Gastroesophageal sphincter (tissue), 4 donors: ENCODE data around the gene LMNTD2. TPM values are rescaled to one million over a fixed set of nuclear protein-coding genes. Genes with fewer than 3 reads are reported as not detected.

ENCODE experiments used
- ATAC-seq: fragments of 150-250 bp; one replicate; pipeline ENCODE4 v1.9.1; 2016; ENCODE audit warnings: mild to moderate bottlenecking, moderate library complexity
- H3K27ac ChIP-seq, 4 donors: fragments of 200-600 bp; sonication (generic) in 3 of 4; 1 replicate in 3 of 4; 2 replicates in 1 of 4; pipeline ENCODE4 v1.5.1; 2016 to 2019
- H3K27me3 ChIP-seq: fragments of 200-600 bp; sonication (generic); one replicate; pipeline ENCODE4 v1.5.1; 2019
- H3K36me3 ChIP-seq, 2 donors: fragments of 200-600 bp; sonication (generic); one replicate each; pipeline ENCODE4 v1.5.1; 2019; ENCODE audit warnings: control low read depth in 1 of 2
- H3K4me1 ChIP-seq, 3 donors: fragments of 200-600 bp; sonication (generic); 1 replicate in 2 of 3; 2 replicates in 1 of 3; pipeline ENCODE4 v1.5.1; 2016 to 2019; ENCODE audit warnings: control low read depth in 2 of 3
- H3K4me3 ChIP-seq, 2 donors: fragments of 200-600 bp; sonication (generic); one replicate each; pipeline ENCODE4 v1.5.1; 2019; ENCODE audit warnings: mild to moderate bottlenecking in 1 of 2, moderate library complexity in 1 of 2
- H3K9me3 ChIP-seq, 3 donors: fragments of 200-600 bp; sonication (generic); one replicate each; pipeline ENCODE4 v1.5.1; 2017 to 2019; ENCODE audit warnings: control low read depth in 2 of 3
- EP300 ChIP-seq: sonication (generic); formaldehyde crosslinking; IDR thresholded peaks from one replicate; pipeline ENCODE4 v1.6.1; 2017; ENCODE audit warnings: antibody characterized with exemption, mild to moderate bottlenecking
- POLR2A ChIP-seq, 2 donors: fragments of 450-650 bp; IDR thresholded peaks; one replicate each; pipeline ENCODE4 v1.6.1; 2017; ENCODE audit warnings: antibody characterized with exemption in 2 of 2, mild to moderate bottlenecking in 2 of 2, moderate library complexity in 1 of 2
- POLR2AphosphoS5 ChIP-seq: sonication (generic); formaldehyde crosslinking; IDR thresholded peaks from one replicate; pipeline ENCODE4 v1.6.1; 2017; ENCODE audit warnings: antibody characterized with exemption
- WGBS, 2 donors: methylation state at CpG; one replicate each; pipeline ENCODE4 v1.1.5; 2018; ENCODE audit warnings: low coverage in 1 of 2; 5-methylcytosine and 5-hydroxymethylcytosine counted together
- total RNA-seq, 4 donors: library from RNA; depleted of rRNA; stranded (reverse); fragments of >200 nt; gene quantifications; one replicate each; pipeline ENCODE4 v1.1.0, GENCODE V29; 2016
- TF ChIP-seq, protein P1 (sequence below), 4 experiments: fragments of 200-600 bp in 2 of 4; fragments of 450-650 bp in 2 of 4; sonication (generic) in 1 of 4; IDR thresholded peaks; one replicate each; pipeline ENCODE4 v1.5.1; 2017 to 2019; ENCODE audit warnings: antibody characterized with exemption in 4 of 4, mild to moderate bottlenecking in 2 of 4, moderate library complexity in 2 of 4

The LMNTD2 gene
- total RNA-seq, 4 donors from 2014 or later: 0.81 to 2.1 (median 1.1) TPM

DNA sequence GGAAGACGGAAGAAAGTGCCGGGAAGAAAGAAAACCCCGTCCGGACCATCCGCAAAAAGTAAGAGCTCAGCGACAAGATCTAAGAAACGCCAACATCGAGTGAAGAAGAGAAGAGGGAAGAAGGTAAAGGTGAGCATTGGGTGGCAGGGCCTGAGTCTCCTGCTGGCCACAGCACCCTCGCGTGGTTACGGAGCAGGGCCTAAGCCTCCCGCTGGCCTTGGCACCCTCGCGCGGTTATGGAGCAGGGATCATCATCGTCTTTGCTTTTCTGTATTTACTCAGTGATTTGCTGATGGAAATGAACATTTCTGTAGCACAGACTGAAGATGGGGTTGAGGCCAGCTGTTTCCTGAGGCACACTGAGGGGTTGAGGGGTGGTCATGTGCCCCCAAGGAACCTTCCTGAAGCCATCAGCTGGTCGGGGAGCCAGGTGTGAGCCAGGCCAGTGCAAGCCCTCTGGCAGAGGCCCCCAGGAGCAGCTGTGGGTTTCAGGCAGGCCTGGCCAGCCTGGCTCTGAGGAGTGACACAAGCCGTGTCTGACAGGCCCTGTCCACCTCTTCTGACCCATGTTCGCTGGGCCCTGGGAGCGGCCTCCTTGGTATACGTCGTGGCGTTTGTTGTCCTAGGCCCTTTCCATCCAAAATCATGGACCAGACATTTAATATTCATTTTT, 41.2 kb upstream of the LMNTD2 start:
- Histone ChIP-seq H3K4me1 (peaks cover 0 to 13% (median 0%) of the 10 kb centered on the region in 3 donors), H3K4me3 (no peak overlapping the region), H3K27me3 (no peaks in the 10 kb centered on the region), H3K36me3 (peaks cover 0 to 100% of the 10 kb centered on the region in 2 donors), H3K27ac (no peak overlapping the region), H3K9me3 (no peaks in the 10 kb centered on the region)
- ATAC-seq: no peak
- TF ChIP-seq, protein P1, sequence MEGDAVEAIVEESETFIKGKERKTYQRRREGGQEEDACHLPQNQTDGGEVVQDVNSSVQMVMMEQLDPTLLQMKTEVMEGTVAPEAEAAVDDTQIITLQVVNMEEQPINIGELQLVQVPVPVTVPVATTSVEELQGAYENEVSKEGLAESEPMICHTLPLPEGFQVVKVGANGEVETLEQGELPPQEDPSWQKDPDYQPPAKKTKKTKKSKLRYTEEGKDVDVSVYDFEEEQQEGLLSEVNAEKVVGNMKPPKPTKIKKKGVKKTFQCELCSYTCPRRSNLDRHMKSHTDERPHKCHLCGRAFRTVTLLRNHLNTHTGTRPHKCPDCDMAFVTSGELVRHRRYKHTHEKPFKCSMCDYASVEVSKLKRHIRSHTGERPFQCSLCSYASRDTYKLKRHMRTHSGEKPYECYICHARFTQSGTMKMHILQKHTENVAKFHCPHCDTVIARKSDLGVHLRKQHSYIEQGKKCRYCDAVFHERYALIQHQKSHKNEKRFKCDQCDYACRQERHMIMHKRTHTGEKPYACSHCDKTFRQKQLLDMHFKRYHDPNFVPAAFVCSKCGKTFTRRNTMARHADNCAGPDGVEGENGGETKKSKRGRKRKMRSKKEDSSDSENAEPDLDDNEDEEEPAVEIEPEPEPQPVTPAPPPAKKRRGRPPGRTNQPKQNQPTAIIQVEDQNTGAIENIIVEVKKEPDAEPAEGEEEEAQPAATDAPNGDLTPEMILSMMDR (IDR thresholded peaks at IDR 0.05): no peak
- no peak for TF ChIP-seq POLR2AphosphoS5
- TF ChIP-seq POLR2A (IDR thresholded peaks at IDR 0.05): no peak
- TF ChIP-seq EP300: no peak
- WGBS, 2 donors: 89 to 92% methylated on average over 8 to 22 of the region's 23 CpGs

DNA sequence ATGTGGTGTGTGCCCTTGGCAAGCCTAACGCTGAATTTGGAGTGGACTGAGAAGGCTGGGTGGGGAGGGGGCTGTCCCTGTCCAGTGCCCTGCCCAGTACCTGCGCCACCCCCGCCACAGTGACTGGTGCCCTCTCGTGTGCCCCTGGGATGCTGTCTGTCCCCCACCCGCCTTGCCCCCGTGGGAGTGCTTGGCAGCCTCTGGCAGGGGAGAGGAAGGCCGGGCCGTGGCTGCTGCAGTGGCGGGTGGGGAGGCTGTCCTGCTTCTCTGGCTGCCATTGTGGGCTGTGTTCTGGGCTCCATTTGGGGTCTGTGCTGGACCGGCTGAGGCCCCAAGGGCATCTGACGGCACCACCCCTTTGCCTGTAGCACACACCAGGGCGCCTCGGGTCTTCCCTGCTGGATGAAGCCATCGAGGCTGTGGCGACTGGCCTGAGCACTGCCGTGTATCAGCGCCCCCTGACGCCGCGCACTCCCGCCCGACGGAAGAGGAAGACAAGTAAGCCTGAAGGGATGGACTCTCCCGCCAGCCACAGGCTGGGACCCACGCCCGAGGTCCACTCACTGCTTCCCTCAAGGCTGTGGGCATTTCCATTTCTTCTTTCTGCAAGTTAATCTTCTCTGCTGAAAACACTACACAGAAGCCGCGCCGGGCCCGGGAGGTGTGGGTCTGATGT, 37.6 kb upstream of the LMNTD2 start:
- Histone ChIP-seq H3K27ac (no peak overlapping the region), H3K27me3 (no peaks in the 10 kb centered on the region), H3K4me3 (no peak overlapping the region), H3K36me3 (peaks cover 0 to 100% of the 10 kb centered on the region in 2 donors), H3K9me3 (no peaks in the 10 kb centered on the region), H3K4me1 (no peaks in the 10 kb centered on the region)
- ATAC-seq: no peak
- TF ChIP-seq POLR2A (IDR thresholded peaks at IDR 0.05) (no peak), POLR2AphosphoS5 (no peak), EP300 (no peak)
- TF ChIP-seq, protein P1 (IDR thresholded peaks at IDR 0.05): no peak
- 96% methylated on average over 4 of the region's 30 CpGs for whole genome bisulfite sequencing, 2 donors

DNA sequence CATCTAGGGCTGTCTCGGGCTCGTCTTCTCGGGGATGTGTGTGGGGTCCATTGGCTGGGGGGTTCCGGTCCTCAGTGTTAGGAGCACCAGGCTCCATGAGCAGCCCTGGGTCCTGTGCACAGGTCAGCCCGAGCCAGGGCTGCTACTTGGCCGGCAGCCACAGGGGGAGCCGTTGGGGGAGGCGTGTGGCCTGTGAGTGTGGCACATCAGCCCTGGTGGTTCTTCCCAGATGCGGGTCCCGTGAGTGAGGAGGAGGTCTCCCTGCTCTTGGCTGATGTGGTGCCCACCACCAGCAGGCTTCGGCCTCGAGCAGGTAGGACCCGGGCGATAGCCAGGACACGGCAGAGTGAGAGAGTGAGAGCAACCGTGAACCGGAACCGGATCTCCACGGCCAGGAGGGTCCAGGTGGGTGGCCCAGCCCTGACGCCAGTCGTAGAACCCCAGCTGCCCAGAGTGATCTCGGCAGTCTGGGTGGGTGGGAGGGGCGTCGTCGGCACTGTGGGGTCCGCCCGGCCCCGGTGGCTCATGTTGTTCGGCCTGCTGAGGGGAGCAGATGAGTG, 36.7 kb upstream of the LMNTD2 start:
- Histone ChIP-seq H3K27me3 (no peaks in the 10 kb centered on the region), H3K4me1 (no peaks in the 10 kb centered on the region), H3K36me3 (peaks cover 0 to 100% of the 10 kb centered on the region in 2 donors), H3K27ac (no peak overlapping the region), H3K4me3 (no peak overlapping the region), H3K9me3 (no peaks in the 10 kb centered on the region)
- WGBS, 2 donors: no CpG with 5 or more reads among the region's 29 CpGs
- TF ChIP-seq POLR2AphosphoS5: no peak
- TF ChIP-seq EP300: no peak
- no peak for TF ChIP-seq POLR2A (IDR thresholded peaks at IDR 0.05)
- TF ChIP-seq, protein P1 (IDR thresholded peaks at IDR 0.05): no peak
- ATAC-seq: no peak

DNA sequence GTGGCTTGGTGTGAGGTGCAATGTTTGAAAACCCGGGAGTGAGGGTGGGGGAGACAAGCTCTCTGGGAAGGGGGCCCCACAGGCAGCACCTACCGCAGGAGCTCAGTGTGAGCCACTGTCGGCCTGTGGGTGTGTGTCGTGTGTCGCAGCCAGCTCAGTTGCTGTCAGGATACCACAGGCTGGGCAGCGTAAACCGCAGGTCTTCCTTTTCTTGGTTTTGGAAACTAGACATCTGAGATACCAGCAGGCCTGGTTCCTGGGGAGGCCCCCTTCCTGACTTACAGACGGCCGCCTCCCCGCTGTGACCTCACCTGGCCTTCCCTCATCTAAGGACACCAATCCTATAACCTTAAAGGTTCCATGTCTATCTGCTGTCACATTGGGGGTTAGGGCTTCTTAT, 35.8 kb upstream of the LMNTD2 start:
- TF ChIP-seq, protein P1 (IDR thresholded peaks at IDR 0.05): no peak
- Histone ChIP-seq H3K4me3 (no peak overlapping the region), H3K9me3 (no peaks in the 10 kb centered on the region), H3K27me3 (no peaks in the 10 kb centered on the region), H3K27ac (no peak overlapping the region), H3K36me3 (peaks cover 0 to 100% of the 10 kb centered on the region in 2 donors), H3K4me1 (no peaks in the 10 kb centered on the region)
- no peak for ATAC-seq
- 81 to 86% methylated on average over 7 to 9 of the region's 10 CpGs for WGBS, 2 donors
